ENCODE measurements around the gene SLC35G3.
"Not testable (repeated sequence)": the region's sequence is repeated elsewhere in the genome, so short reads cannot be mapped to it uniquely, and the experiment has no call there.

Gene SLC35G3

DNA sequence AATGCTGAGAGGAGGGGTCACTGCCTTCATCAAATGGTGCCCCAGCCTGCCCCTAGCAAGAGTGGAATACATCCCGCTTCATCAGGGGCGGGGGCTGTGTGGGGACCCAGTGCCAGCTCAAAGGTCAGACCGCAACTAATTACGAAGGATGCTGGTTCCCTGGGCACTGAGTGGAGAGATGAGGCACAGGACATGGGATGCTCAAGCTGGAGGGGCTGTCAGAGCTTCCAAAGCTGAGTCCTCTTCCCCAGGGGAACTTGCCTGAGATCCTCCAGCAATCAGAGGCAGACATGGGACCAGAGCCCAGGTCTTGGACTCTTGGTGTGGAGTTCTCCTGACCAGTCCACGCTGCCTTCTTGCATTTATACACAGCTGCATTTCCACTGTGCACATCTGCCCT, 27.7 kb downstream of the SLC35G3 start:
- no peak for DNase-seq (ENCODE audit: low read depth in 2 of 2, low spot score in 1 of 2)

DNA sequence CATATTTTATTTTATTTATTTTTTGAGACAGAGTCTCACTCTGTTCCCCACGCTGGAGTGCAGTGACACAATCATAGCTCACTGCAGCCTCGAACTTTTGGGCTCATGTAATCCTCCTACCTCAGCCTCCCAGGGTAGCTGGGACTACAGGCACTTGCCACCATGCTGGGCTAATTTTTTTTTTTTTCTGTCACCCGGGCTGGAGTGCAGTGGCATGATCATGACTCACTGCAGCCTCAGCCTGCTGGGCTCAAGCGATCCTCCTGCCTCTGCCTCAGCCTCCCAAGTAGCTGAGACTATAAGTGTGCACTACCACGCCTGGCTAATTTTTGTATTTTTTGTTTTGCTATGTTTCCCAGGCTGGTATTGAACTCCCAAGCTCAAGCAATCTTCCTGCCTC, 29.5 kb downstream of the SLC35G3 start:
- DNase-seq (ENCODE audit: low read depth in 2 of 2, low spot score in 1 of 2) = no peak

DNA sequence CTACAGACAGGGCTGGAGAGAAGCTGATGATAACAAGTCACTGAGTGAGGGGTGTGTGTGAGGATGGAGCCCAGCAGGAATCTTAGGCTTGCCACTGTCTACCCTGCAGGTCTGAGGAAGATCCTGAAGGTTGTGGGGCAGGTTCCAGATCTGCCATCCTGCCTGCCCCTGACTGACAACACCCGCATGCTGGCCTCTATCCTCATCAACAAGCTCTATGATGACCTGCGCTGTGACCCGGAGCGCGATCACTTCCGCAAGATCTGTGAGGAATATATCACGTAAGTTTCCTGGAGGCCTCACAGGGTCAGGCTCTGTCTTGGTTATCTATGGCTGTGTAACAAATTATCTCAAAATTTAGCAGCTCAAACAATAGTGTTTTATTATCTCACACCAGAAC, 30.3 kb downstream of the SLC35G3 start:
- DNase-seq (ENCODE audit: low read depth in 2 of 2, low spot score in 1 of 2) = no peak

DNA sequence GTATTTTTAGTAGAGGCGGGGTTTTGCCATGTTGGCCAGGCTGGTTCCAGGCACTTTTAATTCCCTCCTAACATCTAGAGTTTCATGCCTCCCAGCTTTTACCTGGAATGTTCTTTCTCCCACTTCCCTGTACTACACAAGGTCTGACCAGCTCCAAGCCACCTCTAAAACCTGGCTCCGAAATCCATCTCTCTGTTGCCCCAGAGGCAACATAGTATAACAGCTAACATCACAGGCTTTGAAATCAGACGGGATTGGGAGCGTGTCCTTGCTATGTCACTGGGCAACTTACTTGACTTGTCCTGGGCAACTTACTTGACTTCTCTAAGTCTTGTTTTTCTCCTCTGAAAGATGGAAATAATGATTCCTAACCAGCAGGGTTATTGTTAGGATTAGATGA, 31.4 kb downstream of the SLC35G3 start:
- no peak for DNase-seq (ENCODE audit: low read depth in 2 of 2, low spot score in 1 of 2)

DNA sequence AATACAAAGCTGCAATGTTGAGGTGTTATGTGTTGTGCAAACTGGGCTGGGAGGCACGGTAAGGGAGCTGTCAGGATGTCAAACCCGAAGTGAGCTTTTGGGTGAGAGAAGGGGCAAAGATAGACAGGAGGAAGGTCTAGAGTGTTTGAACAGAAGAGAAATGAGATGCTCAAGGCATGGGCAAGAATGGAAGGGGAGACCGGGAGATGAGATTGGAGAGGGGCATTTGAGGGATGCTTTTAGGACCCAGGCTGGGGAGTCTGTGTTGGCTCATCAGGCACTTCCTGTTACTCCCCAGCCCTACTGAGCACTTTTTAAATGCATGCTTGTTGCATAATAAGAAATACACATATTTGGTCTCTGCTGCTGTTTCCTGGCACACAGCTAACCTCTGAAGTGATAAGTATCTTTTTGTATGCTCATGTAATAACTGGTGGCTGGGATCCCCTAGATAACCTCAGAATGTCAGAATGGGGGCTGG, 32.9 kb downstream of the SLC35G3 start:
- DNase-seq (ENCODE audit: low read depth in 2 of 2, low spot score in 1 of 2) = no peak

DNA sequence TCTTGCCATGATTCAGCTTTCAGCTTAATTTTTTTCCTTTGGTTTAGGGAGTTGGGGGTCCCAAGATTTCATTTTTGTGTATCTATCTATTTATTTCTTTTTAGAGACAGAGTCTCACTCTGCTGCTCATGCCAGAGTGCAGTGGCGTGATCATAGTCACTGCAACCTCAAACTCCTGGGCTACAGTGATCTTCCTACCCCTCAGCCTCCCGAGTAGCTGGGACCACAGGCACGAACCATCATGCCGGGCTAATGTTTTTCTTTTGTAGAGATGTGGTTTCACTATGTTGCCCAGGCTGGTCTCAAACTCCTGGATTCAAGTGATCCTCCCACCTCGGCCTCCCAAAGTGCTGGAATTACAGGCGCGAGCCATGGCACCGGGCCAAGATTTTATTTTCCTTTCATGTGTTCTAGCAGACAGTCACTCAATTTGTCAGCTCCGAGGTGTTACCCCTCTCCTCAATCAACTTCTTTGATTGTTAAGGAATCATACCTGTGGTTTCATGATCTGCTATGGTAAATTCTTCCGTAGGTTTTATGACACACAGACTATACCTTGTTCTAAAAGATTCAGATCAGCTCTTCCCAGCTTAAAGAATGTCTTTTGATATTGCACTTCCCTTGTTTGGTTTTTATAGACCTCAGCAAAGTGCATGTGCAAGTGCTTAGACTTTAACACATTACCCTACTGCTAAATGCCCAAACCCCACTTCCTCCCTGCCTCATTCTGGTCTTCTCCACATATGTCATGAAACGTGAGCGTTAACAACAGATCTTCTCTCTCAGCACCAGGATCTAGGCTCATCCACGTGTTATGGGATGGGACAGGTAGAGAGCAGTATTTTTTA, 33.6 kb downstream of the SLC35G3 start:
- DNase-seq (ENCODE audit: low read depth in 2 of 2, low spot score in 1 of 2) = no peak

DNA sequence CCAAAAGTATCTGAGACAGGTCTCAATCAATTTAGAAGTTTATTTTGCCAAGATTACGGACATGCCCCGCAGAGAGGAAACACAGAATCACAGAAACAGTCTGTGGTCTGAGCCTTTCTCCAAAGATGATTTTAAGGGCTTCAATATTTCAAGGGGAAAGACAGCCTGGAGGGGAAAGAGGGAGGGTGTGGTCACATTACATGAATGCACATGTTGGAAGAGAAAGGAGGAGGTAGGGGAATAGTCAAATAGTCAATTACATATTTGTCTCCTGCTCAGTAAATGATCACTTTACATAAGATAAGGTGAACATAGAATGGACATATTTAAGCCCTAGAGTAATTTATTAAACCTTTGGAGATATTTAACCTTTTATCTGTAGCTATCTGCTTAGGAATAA, 34.3 kb downstream of the SLC35G3 start:
- no peak for DNase-seq (ENCODE audit: low read depth in 2 of 2, low spot score in 1 of 2)

DNA sequence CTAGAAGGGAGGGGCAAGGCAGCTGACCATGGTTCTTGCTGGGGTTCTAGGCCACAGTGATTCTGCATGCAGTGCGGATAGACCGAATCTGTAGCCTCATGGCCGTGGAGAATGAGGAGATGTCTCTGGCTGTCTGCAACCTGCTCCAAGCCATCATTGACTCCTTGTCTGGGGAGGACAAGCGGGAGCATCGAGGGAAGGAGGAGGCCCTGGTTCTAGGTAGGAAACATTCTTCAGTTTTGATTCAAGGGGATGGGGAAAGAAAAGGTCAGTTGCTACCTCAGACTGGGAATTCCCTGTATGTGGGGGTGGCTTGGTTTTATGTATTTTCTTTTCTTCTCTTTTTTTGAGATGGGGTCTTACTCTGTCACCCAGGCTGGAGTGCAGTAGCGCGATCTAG, 38.9 kb downstream of the SLC35G3 start:
- no peak for DNase-seq (ENCODE audit: low read depth in 2 of 2, low spot score in 1 of 2)

DNA sequence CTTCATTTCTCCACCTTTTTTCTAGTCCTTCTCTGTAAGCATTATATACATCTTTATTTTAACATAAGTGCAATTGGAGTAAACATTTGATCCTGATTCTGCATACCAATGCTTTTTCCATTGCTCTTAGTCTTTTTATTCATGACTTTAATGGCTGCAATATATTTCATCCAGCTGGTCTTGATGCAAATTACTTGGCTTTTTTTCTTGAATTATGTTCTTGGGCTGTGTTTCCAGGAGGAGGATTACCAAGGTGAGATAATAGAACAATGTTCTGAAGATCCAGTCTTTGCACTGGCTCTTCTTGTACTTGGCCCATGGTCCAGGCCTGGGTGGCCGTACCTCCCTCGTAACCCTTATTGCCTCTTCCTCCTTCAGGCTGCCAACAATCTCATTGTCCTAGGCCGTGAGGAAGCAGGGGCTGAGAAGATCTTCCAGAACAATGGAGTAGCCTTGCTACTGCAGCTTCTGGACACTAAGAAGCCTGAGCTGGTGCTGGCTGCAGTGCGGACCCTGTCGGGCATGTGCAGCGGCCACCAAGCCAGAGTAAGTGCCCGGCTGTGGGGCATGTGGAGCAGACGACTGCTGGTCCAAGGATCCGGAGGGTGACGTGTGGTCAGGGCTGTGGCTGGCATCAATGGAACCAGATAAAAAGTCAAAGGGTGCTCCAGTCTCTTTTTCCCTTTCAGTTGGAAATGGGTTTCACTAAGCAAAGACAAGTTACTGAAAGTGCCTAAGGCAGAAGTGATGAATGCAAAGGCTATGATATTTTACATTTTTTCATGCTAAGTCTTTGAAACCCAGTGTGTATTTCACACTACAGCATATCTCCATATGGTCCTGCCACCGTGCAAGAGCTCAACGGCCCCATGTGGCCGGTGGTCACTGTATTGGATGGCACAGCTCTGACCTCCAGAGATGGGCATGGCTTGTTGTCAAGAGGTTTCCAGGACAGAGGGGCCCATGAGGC, 39.7 kb downstream of the SLC35G3 start:
- no peak for DNase-seq (ENCODE audit: low read depth in 2 of 2, low spot score in 1 of 2)

DNA sequence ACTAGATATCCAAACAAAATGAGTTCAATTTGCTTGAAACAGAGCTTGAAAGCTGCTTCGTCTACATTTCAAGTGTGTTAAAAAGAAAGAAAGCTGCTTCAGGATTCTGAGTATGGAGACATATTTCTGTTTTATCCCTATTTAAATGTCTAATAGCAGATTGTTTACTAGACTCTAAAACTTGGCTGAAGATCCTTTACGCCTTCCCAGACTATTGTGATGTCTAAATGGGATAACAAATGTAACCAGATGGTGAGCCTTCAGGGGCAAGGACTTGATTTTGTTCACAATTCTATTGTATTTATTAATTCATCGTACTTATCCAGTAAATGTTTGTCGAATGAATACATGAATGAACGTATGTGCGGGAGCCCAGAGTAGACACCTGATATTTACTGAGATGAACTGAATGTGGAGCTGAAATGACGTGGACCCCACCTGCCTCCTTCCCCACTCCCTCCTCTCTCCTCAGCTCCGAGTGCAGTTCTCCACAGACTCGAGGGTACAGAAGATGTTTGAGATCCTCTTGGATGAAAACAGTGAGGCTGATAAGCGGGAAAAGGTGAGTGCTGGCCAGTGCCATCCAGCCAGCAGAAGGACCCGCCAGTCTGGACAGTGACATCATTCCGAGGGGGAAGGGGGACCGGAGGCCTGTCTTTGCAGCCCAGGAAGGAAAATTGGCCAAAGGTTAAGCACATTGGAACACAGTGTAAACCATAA, 41.6 kb downstream of the SLC35G3 start:
- DNase-seq (ENCODE audit: low read depth in 2 of 2, low spot score in 1 of 2) = no peak

DNA sequence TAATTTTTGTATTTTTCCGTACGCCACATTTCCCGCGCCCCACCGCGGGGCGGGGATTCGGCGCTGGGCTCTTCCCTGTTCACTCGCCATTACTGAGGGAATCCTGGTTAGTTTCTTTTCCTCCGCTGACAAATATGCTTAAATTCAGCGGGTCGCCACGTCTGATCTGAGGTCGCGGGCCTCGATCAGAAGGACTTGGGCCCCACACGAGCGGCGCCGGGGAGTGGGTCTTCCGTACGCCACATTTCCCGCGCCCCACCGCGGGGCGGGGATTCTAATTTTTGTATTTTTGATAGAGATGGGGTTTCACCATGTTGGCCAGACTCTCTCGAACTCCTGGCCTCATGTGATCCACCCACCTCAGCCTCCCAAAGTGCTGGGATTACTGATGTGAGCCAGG, 43.1 kb downstream of the SLC35G3 start:
- DNase-seq (ENCODE audit: low read depth in 2 of 2, low spot score in 1 of 2) = not testable (repeated sequence)

DNA sequence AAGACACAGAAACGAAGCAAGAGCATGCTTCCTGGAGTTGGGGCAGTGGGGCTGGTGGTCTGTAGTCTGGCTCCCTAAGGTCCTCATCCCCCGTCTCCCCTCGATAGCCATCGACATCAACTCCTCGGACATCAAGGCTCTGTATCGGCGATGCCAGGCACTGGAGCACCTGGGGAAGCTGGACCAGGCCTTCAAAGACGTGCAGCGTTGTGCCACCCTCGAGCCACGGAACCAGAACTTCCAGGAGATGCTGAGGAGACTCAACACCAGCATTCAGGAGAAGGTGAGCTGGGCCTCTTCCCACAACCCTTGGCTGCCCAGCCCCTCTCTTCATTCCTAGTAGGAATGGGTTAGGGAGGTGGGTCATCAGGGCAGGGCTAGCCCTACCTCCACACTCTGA, 44.3 kb downstream of the SLC35G3 start:
- DNase-seq (ENCODE audit: low read depth in 2 of 2, low spot score in 1 of 2) = no peak

DNA sequence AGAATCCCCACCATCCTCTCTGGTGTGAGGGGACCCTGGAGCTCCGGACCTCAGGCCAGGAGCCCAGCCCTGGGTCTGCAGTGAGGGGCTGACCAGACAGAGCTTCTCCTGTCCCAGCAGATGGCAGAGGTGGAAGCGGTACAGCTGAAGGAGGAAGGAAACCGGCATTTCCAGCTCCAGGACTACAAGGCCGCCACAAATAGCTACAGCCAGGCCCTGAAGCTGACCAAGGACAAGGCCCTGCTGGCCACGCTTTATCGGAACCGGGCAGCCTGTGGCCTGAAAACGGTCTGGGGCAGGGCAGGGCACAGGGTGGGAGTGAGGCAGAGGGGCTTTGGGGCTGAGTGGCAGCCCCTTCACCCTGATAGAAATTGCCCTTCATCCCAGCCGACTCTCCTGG, 46.0 kb downstream of the SLC35G3 start:
- no peak for DNase-seq (ENCODE audit: low read depth in 2 of 2, low spot score in 1 of 2)

DNA sequence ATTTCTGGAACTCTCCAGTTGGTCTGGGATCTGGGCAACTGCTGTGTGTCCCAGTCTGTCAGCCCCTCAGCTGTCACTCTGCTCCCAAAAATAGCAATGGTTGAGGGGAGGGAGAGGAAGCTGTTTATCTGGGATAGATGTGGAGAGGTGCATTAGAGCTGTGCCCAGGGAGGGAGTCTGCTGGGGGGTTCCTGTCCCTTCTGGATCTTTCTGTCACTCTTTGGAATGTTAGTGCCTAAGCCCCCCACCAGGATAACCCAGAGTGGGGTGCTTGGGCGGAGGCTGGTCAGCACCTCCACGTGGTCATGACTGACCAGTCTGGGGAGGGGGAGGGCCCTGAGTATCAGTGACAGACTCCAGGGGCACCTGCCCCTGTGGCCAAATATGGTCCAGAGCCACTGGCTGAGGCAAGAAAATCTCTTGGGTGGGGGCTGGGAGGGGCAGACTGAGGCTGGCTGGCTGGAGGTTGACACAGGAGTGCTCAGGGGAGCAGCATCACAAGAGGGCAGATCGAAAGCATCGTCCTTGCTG, 46.8 kb downstream of the SLC35G3 start, which contains the start of gene UNC45B:
TSS of gene UNC45B (plus strand) at position 443 of the 531 bp plus-strand sequence. CDS start 447 bp downstream, outside the sequence.
- DNase-seq (ENCODE audit: low read depth in 2 of 2, low spot score in 1 of 2) = no peak

DNA sequence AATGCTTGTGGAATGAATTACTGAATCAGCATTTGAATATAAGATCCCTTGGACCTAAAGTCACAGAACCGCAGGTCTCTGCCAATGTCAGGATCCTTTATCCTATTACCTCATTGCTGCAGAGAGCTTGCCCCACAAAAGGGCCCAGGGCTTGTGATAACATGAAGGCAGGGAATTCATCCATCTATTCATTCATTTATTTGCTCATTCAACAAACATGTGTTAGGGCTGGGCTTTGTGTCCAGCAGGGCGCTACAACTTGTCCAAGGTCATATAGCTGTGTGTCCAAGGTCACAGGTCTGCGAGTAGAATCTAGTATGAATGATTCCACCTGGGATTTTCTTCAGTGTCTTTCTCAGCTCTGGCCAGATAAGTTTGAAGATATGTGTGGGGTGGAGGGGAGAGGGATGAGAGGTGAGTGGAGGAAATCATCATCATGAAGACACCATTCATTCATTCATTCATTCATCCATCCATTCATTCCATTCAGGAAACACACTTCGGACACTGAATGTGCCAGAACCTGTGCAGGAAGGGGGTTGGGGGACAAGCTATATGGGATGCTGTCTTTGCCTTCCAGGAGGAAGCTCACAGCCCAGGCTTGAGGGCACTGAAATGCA, 47.9 kb downstream of the SLC35G3 start:
- no peak for DNase-seq (ENCODE audit: low read depth in 2 of 2, low spot score in 1 of 2)

DNA sequence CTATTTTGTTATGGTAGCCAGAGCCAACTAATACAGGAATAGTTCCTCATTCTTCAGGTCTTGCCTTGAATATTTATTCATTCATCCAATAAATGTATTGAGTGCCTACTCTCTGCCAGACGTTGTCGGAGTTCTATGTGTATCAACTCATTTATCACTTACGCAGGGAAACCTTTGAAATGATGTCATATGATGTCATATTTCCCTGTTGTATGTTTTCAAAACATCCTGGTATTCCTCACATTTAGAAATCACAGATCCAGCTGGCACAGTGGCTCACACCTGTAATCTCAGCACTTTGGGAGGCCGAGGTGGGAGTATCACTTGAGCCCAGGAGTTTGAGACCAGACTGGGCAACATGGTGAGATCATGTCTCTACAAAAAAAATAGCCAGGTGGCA, 49.4 kb downstream of the SLC35G3 start:
- DNase-seq (ENCODE audit: low read depth in 2 of 2, low spot score in 1 of 2) = no peak

Measured in stimulated activated CD8-positive, alpha-beta memory T cell treated with anti-CD3 and anti-CD28 coated beads, Interleukin-4, amount 100 ng/mL, for 4 hours (primary cell).